GM19328 (cell line): ENCODE measurements around the gene SPACDR.

Experiments
- ATAC-seq: cut with Tn5 transposase; IDR thresholded peaks from one replicate; pipeline ENCODE4 v1.9.1; 2021; ENCODE audit warnings: mild to moderate bottlenecking, moderate library complexity; ENCODE audit not compliant: unreplicated experiment

Gene SPACDR

DNA sequence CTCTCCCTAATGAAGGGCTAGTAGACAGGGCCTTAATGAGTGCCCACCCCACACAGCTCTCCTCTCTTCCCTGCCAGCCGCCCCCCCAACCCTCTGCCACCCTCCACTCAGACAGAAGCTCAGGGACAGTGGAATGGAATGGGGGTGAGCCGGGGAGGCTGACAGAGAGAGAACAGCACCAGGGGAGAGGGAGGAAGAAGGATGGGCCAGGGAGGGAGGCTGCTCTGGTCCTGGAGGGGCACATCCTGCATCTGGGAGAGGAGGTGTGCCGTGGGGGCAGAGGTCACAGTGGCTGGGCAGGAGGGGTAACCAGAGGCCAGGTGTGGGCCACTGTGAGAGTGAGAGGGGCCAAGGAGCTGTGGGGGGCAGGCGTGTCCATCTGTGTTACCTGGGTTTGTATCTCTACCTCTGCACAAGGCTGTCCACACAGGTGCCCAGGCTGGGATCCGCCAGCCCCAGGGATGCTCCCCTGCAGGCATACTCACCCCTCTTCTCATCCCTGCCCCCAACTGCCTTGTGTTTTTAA lies 22.1 kb upstream of the SPACDR start:
- no peak for ATAC-seq

DNA sequence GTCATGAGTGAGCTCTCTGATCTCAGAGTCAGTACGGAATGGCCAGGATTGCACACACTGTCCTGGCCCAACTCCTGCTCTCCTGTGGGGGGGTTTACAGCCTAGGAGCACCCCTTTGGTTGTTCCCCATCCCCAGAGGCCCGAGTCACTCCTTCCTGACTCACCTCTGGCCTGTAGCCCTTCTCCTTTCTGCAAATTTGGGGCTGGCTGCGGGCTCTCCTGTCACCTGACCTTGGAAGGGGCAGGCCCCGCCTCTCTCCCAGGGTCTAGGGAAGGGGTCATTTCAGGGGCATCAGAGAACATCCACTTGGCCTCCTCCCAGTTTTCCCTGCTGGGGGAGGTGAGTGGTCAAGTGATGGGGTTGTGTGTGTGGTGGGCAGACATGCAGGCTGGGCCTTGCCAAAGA lies 21.4 kb upstream of the SPACDR start:
- no peak for ATAC-seq

DNA sequence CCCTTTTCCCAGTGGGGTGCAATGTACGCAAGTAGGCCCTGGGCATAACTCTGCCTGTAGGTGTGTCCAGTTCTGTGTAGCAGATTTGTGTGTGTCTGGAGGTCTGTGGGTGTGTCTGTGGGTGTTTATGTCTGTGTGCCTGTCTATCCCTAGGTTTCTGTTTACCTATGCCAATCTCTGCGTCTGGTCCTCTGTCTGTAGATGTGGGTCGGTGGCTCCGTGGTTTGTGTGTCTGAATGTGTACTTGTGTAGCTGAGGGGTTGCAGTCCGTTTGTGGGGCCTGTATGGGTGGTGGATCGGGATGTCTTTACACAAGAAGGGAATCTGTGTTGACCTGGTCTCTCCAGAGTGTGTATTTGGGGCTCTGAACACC lies 20.6 kb upstream of the SPACDR start:
- ATAC-seq, result no peak

- ATAC-seq, result peak; percentile 12
Observed at GRCh38 chr7:100483722-100484672, 19.9 kb upstream of the SPACDR start, which contains the start of gene NYAP1. Gene NYAP1 (plus strand): TSS chr7:100483927. CDS start chr7:100485312, 1,385 bp downstream.

GRCh38 chr7:100483090-100483721 lies 19.1 kb upstream of the SPACDR start:
- peak; percentile 52 for ATAC-seq

GRCh38 chr7:100482728-100483089 lies 18.6 kb upstream of the SPACDR start:
- ATAC-seq, result no peak

GRCh38 chr7:100481466-100481865 lies 17.4 kb upstream of the SPACDR start:
- ATAC-seq, result no peak

DNA sequence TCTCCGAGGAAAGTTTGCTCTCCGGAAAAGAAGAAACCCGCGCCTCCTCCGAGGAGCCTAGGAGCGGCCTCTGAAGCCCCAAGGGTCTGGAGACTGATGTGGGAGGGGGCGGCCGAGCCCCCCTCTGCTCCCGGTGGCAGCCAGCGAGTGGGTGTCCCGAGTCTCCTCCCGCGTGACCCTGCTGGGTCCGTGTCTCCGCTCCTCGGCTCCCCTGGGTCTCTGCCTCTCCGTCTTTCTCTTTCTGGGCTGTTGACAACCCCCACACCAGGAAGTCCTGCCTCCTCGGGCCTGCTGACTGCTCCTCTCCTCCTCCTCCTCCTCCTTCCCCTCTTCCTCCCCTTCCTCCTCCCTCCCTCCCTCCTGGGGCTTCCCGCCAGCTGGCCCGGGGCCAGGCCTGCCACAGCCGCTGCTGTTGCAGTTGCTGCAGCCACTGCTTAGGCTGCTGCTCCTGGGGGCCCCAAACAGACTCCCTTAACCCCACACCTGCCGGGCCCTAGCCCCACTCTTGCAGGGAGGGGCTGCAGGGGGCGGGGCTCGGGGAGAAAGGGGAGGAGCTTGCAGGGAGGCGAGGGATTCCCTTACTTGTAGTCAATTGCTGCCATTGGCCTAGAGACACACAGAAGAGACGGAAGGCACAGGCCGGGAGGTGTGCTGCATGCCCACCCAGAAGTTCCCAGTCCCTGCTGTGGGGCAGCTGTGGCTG lies 15.0 kb upstream of the SPACDR start, which contains the start of gene TSC22D4:
TSS of gene TSC22D4 (minus strand) at position 257 of the 703 bp plus-strand sequence. CDS start 1,176 bp downstream, outside the sequence.
- ATAC-seq, result peak; percentile 42

GRCh38 chr7:100477871-100478267 lies 13.8 kb upstream of the SPACDR start:
- ATAC-seq, result no peak

- no peak for ATAC-seq
Observed at GRCh38 chr7:100476903-100477870, 13.1 kb upstream of the SPACDR start.

DNA sequence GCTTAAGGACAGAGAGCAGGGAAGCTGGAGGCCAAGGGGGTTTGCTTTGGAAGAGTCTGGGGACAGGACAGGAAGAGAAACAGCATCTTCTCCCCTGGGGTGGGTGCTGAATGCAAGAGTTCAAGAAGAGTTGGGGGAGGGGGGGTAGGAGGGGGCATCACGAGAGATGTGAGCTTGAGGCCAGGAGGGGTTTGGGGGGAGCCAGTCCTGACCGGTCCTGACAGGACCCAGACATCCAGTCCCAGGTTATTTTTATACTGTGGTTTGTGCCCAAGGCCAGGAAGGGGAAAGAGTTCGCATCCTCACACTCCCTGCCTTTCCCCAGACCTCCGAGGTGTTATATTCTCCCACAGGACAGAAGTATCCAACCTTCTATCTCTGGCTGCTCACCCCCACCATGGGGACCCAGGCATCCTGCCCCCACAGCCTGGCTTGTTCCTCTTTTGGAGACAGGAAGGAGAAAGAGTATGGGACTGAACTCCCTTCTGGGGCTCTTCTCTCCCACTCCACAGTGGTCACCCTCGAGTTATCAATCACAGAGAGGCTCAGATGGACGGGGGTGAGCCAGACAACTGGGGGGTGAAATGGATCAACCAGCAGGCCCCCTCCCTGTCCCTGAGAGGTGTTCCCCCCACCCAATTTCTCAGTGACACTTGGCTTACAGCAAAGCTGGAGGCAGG lies 12.2 kb upstream of the SPACDR start:
- ATAC-seq, result no peak

DNA sequence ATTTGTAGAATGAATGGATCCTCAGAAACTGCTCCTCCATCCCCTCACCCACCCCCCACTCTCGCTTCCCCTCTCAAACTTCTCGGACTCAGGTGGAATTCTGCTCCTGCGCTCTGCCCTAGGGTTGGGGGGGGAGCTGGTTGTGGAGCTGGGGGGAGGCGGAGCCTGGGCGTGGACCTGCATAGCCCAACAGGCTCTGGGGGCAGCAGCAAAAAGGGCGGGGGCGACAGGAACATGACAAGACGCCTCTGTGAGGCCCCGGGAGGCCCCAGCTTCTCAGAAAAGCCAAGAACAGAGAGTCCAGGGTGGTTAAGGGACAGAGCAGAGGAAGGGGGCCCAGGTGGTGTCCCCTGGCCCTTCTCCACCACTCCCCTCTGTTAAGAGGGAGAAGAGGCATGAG lies 11.5 kb upstream of the SPACDR start:
- ATAC-seq, result no peak

DNA sequence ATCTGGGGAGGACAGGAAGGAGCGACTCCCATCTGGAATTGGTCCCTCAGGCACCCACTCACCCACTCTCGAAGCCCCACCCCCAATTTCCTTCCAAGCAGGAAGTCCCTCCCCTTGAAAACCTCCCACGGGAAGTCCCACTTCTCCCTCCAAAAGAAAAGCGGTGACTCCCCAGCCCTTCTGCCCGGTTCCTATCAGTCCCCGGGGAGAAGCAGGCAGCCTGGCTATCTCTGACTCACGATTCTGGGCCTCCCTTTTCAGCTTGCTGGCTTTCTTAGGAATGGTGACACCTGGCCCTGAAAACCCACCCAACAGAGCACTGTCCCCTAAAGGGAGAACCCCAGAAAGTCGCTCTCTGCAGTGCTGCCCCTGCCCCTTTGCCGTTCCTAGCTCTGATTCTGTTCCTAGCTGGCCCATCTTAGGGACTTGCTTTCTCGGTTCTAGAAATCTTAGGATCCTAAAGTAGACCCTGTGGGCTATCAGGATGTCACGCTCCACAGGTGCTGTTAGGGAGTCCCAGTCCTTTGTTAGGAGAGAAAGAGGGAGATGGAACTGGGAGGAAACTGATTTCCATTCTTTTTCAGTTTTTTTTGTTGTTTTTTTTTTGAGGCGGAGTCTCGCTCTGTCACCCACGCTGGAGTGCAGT lies 8.9 kb upstream of the SPACDR start:
- no peak for ATAC-seq

GRCh38 chr7:100472121-100472851 lies 8.2 kb upstream of the SPACDR start:
- no peak for ATAC-seq

DNA sequence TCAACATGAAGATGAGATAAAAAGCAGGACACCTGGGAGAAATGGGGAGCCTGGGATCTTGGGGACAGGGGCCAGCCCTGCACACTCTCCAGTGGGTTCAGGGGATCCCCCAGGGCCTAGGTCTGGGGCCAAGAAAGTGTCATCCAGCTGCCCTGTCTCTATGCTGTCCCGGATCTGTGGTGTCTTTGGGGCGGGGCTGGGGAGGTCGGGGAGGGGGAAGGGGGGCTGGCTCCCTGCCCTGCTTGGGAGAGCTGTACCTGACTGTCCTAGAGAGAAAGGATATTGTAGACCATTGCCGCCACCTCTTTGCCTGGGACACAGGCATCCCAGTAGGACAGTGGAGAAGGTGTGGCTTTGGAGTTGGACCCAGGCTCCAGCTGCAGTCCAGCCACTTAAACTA lies 7.0 kb upstream of the SPACDR start:
- ATAC-seq, result no peak

DNA sequence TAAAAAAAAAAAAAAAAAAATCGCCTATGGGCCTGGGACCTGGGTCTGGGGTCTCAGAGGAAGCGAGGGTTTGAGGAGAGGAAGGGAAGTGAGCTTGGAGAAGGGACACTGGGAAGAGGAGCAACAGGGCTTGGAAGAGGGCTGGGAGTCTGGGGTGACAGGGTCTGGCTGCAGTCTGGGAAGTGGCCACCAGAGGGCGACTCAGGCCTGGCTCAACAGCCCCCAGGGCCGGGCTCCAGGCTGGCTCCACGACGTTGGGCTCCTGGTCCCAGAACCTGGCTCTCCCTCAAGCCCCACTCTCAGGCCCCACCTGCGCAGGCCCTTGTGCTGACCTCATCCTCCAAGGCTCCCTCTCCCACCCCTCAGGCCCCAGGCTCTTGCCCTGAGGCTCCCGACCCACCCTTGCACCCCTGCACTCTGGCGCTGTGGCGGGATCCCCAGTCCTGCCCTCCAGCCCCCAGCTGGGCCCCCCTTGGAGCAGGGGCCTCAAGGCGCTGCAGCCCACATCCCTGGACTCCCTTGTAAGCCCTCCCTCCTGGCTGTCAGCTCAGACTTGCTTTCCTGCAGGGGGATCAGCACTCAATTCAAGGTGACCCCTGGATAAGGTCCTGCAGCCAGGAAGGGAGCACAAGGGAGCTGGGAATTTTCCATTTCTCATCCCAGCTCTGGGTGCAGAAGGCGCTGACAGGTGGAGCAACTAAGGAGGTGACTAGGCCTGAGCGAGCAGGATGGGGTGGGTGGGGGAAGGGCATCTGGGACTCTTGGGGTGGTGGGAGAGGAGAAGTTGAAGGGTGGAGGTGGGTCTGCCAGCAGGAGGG lies 5.4 kb upstream of the SPACDR start:
- no peak for ATAC-seq

GRCh38 chr7:100467638-100468373 lies 3.7 kb upstream of the SPACDR start:
- no peak for ATAC-seq
